ENCODE results near the gene CHI3L2.

GRCh38 chr1:111193712-111194480 is 33.6 kb upstream of the CHI3L2 start:
- no peak for TF ChIP-seq HDAC2 (IDR thresholded peaks at IDR 0.05)
- TF ChIP-seq POLR2AphosphoS5 (IDR thresholded peaks at IDR 0.05; ENCODE audit: low read length), result no peak
- TF ChIP-seq BRCA1 (IDR thresholded peaks at IDR 0.05; ENCODE audit: low read depth, low read length), result no peak
- TF ChIP-seq POLR2A (IDR thresholded peaks at IDR 0.05; ENCODE audit: low read depth, low read length), result no peak
- TF ChIP-seq CTCF (IDR thresholded peaks at IDR 0.05 in 2 of 3, conservative IDR thresholded peaks at IDR 0.05 in 1 of 3; ENCODE audit: control insufficient read depth in 2 of 3, extremely low read depth in 1 of 3, insufficient read depth in 1 of 3, low read depth in 3 of 3, low read length in 3 of 3), result no peak

All from GM12878 (cell line).